Gastroesophageal sphincter (tissue), 3 donors: ENCODE data around the gene PRH1.

Experiments
- CTCF ChIP-seq, 4 experiments: fragments of 200-600 bp in 2 of 4; fragments of 450-650 bp in 2 of 4; sonication (generic) in 1 of 4; IDR thresholded peaks; one replicate each; pipeline ENCODE4 v1.5.1; 2017 to 2019; ENCODE audit warnings: antibody characterized with exemption in 4 of 4, mild to moderate bottlenecking in 2 of 4, moderate library complexity in 2 of 4
- EP300 ChIP-seq: sonication (generic); formaldehyde crosslinking; IDR thresholded peaks from one replicate; pipeline ENCODE4 v1.6.1; 2017; ENCODE audit warnings: antibody characterized with exemption, mild to moderate bottlenecking
- POLR2A ChIP-seq, 2 donors: fragments of 450-650 bp; IDR thresholded peaks; one replicate each; pipeline ENCODE4 v1.6.1; 2017; ENCODE audit warnings: antibody characterized with exemption in 2 of 2, mild to moderate bottlenecking in 2 of 2, moderate library complexity in 1 of 2
- POLR2AphosphoS5 ChIP-seq: sonication (generic); formaldehyde crosslinking; IDR thresholded peaks from one replicate; pipeline ENCODE4 v1.6.1; 2017; ENCODE audit warnings: antibody characterized with exemption

GRCh38 chr12:10926269-10926668 lies 42.2 kb upstream of the PRH1 start:
- TF ChIP-seq POLR2A (IDR thresholded peaks at IDR 0.05): no peak
- no peak for TF ChIP-seq EP300
- no peak for TF ChIP-seq CTCF (IDR thresholded peaks at IDR 0.05)
- TF ChIP-seq POLR2AphosphoS5: no peak
